ENCODE measurements around the gene SLC5A3.

Gene SLC5A3

GRCh38 chr21:34046917-34047316, 26.5 kb upstream of the SLC5A3 start:
- H3K4me3 ChIP-seq (ENCODE audit: low read depth, low read length), result no peak overlapping the region
- H3K36me3 ChIP-seq (ENCODE audit: control insufficient read depth in 2 of 2, insufficient read depth in 1 of 2, low read length in 2 of 2), result no peaks in the 10 kb centered on the region
- no peaks in the 10 kb centered on the region for H3K9me3 ChIP-seq (ENCODE audit: control insufficient read depth, insufficient read depth, low read depth, low read length)
- TF ChIP-seq ZFP3 (tag by site-specific recombination; IDR thresholded peaks at IDR 0.05; ENCODE audit: low read depth) (no peak), HIC1 (tag by site-specific recombination; IDR thresholded peaks at IDR 0.05) (no peak)
- POLR2A ChIA-PET, result no interaction called here
- H3K4me1 ChIP-seq (ENCODE audit: control insufficient read depth, insufficient read depth, low read length), result no peaks in the 10 kb centered on the region
- H3K27ac ChIP-seq (ENCODE audit: extremely low read depth, low read depth, low read length), result no peak overlapping the region
- CTCF ChIA-PET, result interaction anchor here (1.2 kb wide), 1 partner anchor 123 kb away, joined by 3 read pairs; no protein-coding TSS in a partner anchor

- Histone ChIP-seq H3K4me3 (ENCODE audit: low read depth, low read length) (no peak overlapping the region), H3K9me3 (ENCODE audit: control insufficient read depth, insufficient read depth, low read depth, low read length) (no peaks in the 10 kb centered on the region), H3K27ac (ENCODE audit: extremely low read depth, low read depth, low read length) (no peak overlapping the region), H3K36me3 (ENCODE audit: control insufficient read depth in 2 of 2, insufficient read depth in 1 of 2, low read length in 2 of 2) (no peaks in the 10 kb centered on the region), H3K4me1 (ENCODE audit: control insufficient read depth, insufficient read depth, low read length) (no peaks in the 10 kb centered on the region)
- no peak for TF ChIP-seq ZNF10 (tag by site-specific recombination; IDR thresholded peaks at IDR 0.05)
- TF ChIP-seq OSR2 (tag by site-specific recombination; IDR thresholded peaks at IDR 0.05), result no peak
- TF ChIP-seq ZNF292 (tag by site-specific recombination; IDR thresholded peaks at IDR 0.05; ENCODE audit: borderline replicate concordance, low read depth), result no peak
- no peak for TF ChIP-seq ZNF350 (tag by site-specific recombination; IDR thresholded peaks at IDR 0.05)
- TF ChIP-seq, protein P1, sequence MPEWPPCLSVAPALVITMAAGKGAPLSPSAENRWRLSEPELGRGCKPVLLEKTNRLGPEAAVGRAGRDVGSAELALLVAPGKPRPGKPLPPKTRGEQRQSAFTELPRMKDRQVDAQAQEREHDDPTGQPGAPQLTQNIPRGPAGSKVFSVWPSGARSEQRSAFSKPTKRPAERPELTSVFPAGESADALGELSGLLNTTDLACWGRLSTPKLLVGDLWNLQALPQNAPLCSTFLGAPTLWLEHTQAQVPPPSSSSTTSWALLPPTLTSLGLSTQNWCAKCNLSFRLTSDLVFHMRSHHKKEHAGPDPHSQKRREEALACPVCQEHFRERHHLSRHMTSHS (tag by site-specific recombination; IDR thresholded peaks at IDR 0.05), result no peak
- TF ChIP-seq ZNF792 (tag by site-specific recombination; IDR thresholded peaks at IDR 0.05), result no peak
- TF ChIP-seq RBAK (tag by site-specific recombination; IDR thresholded peaks at IDR 0.05), result no peak
- no peak for TF ChIP-seq ZBTB8A (tag by site-specific recombination; IDR thresholded peaks at IDR 0.05)
- no peak for TF ChIP-seq ZNF548 (tag by site-specific recombination; IDR thresholded peaks at IDR 0.05)
- TF ChIP-seq YY1 (tag by site-specific recombination; IDR thresholded peaks at IDR 0.05), result no peak
- TF ChIP-seq ZNF560 (tag by site-specific recombination; IDR thresholded peaks at IDR 0.05; ENCODE audit: borderline replicate concordance), result no peak
- TF ChIP-seq ZBTB17 (tag by site-specific recombination; IDR thresholded peaks at IDR 0.05), result no peak
- no peak for TF ChIP-seq ZNF23 (tag by site-specific recombination; IDR thresholded peaks at IDR 0.05; ENCODE audit: borderline replicate concordance)
- TF ChIP-seq, protein P2, sequence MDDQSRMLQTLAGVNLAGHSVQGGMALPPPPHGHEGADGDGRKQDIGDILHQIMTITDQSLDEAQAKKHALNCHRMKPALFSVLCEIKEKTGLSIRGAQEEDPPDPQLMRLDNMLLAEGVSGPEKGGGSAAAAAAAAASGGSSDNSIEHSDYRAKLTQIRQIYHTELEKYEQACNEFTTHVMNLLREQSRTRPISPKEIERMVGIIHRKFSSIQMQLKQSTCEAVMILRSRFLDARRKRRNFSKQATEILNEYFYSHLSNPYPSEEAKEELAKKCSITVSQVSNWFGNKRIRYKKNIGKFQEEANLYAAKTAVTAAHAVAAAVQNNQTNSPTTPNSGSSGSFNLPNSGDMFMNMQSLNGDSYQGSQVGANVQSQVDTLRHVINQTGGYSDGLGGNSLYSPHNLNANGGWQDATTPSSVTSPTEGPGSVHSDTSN (CRISPR knock-in tag; IDR thresholded peaks at IDR 0.05), result no peak
- no peak for TF ChIP-seq ZNF114 (tag by site-specific recombination; IDR thresholded peaks at IDR 0.05)
- no peak for TF ChIP-seq ZNF518A (tag by site-specific recombination; conservative IDR thresholded peaks at IDR 0.05; ENCODE audit: low read depth)
- no peak for TF ChIP-seq ZBTB6 (tag by site-specific recombination; IDR thresholded peaks at IDR 0.05)
- TF ChIP-seq, protein P3, sequence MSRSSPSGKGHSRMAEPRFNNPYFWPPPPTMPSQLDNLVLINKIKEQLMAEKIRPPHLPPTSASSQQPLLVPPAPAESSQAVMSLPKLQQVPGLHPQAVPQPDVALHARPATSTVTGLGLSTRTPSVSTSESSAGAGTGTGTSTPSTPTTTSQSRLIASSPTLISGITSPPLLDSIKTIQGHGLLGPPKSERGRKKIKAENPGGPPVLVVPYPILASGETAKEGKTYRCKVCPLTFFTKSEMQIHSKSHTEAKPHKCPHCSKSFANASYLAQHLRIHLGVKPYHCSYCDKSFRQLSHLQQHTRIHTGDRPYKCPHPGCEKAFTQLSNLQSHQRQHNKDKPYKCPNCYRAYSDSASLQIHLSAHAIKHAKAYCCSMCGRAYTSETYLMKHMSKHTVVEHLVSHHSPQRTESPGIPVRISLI (tag by site-specific recombination; IDR thresholded peaks at IDR 0.05), result no peak
- TF ChIP-seq ZNF335 (tag by site-specific recombination; conservative IDR thresholded peaks at IDR 0.05), result no peak
- CTCF ChIA-PET, result interaction anchor here (0.6 to 1.2 kb wide), 2 partner anchors 124 to 301 kb away, joined by 3 to 5 read pairs; no protein-coding TSS in a partner anchor
- POLR2A ChIA-PET, result no interaction called here
These were observed 25.5 kb upstream of the SLC5A3 start for GRCh38 chr21:34047835-34048234.

Data from HEK293 (cell line).